22Rv1 (cell line): Measurements from ENCODE around the gene CCL25.
A peak's percentile ranks its signal among the peaks of the same experiment; 100 is the strongest.

Source experiments
- H3K27ac ChIP-seq: fragments of 450-650 bp; 2 replicates; pipeline ENCODE4 v1.5.1; 2017
- CTCF ChIP-seq: fragments of 450-650 bp; IDR thresholded peaks from 2 replicates; pipeline ENCODE4 v1.5.1; 2017; ENCODE audit warnings: mild to moderate bottlenecking
- ZFX ChIP-seq: fragments of 450-650 bp; IDR thresholded peaks from 2 replicates; pipeline ENCODE4 v1.6.1; 2017; ENCODE audit warnings: antibody characterized with exemption, borderline replicate concordance

Gene CCL25

GRCh38 chr19:8052464-8052859 lies at the start of gene CCL25:
TSS of gene CCL25 (plus strand) at chr19:8052760. CDS start at chr19:8053050, 290 bp downstream.
- H3K27ac ChIP-seq: no peak within 1 kb of the TSS
- TF ChIP-seq ZFX: no peak

- peak overlapping the region; percentile 81; the same call in 1 of the 2 replicates for H3K27ac ChIP-seq
- TF ChIP-seq ZFX: no peak
Measured at GRCh38 chr19:8004001-8004400, 48.6 kb upstream of the CCL25 start.

GRCh38 chr19:8004723-8005513 lies 47.6 kb upstream of the CCL25 start:
- peak overlapping the region; percentile 81 for H3K27ac ChIP-seq
- TF ChIP-seq ZFX: no peak
- TF ChIP-seq CTCF: no peak

- peak within 1 kb of the TSS; percentile 81 for H3K27ac ChIP-seq
- TF ChIP-seq CTCF: no peak
- no peak for TF ChIP-seq ZFX
Measured at GRCh38 chr19:8005534-8006256, 46.9 kb upstream of the CCL25 start, which contains the start of gene ELAVL1. TSS of gene ELAVL1 (minus strand) at chr19:8005641. CDS start at chr19:7991815, 13,826 bp downstream.

GRCh38 chr19:8017808-8018207 lies 34.8 kb upstream of the CCL25 start:
- H3K27ac ChIP-seq: no peak overlapping the region
- no peak for TF ChIP-seq CTCF
- TF ChIP-seq ZFX: no peak

GRCh38 chr19:8020681-8021080 lies 31.9 kb upstream of the CCL25 start:
- H3K27ac ChIP-seq: no peak overlapping the region
- no peak for TF ChIP-seq CTCF

- TF ChIP-seq CTCF: no peak
- TF ChIP-seq ZFX: no peak
- H3K27ac ChIP-seq: no peak overlapping the region
Measured at GRCh38 chr19:8021374-8021773, 31.2 kb upstream of the CCL25 start.

- no peak for TF ChIP-seq ZFX
- TF ChIP-seq CTCF: no peak
Measured at GRCh38 chr19:8022275-8022674, 30.3 kb upstream of the CCL25 start.

More at GRCh38 chr19:8022275-8022674, 30.3 kb upstream of the CCL25 start:
- no peak overlapping the region for H3K27ac ChIP-seq
